Ovary (tissue), 3 donors: Measurements from ENCODE around the gene COL9A3.

Experiments used
- EP300 ChIP-seq: sonication (generic); formaldehyde crosslinking; IDR thresholded peaks from one replicate; pipeline ENCODE4 v1.6.1; 2017; ENCODE audit warnings: antibody characterized with exemption
- POLR2A ChIP-seq: fragments of 450-650 bp; IDR thresholded peaks from one replicate; pipeline ENCODE4 v1.6.1; 2017; ENCODE audit warnings: antibody characterized with exemption, mild to moderate bottlenecking, moderate library complexity
- TF ChIP-seq, protein P1 (sequence below), 3 donors: fragments of 450-650 bp in 2 of 3; fragments of 200-600 bp in 1 of 3; IDR thresholded peaks; one replicate each; pipeline versions ENCODE4 v1.5.1 to v1.8.0; 2016 to 2022; ENCODE audit warnings: antibody characterized with exemption in 3 of 3, mild to moderate bottlenecking in 1 of 3
- donor health status: DM: no; HTN: no; CAD: no.

- TF ChIP-seq, protein P1, sequence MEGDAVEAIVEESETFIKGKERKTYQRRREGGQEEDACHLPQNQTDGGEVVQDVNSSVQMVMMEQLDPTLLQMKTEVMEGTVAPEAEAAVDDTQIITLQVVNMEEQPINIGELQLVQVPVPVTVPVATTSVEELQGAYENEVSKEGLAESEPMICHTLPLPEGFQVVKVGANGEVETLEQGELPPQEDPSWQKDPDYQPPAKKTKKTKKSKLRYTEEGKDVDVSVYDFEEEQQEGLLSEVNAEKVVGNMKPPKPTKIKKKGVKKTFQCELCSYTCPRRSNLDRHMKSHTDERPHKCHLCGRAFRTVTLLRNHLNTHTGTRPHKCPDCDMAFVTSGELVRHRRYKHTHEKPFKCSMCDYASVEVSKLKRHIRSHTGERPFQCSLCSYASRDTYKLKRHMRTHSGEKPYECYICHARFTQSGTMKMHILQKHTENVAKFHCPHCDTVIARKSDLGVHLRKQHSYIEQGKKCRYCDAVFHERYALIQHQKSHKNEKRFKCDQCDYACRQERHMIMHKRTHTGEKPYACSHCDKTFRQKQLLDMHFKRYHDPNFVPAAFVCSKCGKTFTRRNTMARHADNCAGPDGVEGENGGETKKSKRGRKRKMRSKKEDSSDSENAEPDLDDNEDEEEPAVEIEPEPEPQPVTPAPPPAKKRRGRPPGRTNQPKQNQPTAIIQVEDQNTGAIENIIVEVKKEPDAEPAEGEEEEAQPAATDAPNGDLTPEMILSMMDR (IDR thresholded peaks at IDR 0.05), result no peak
- TF ChIP-seq EP300, result no peak
- TF ChIP-seq POLR2A, result no peak
These were observed 2.2 kb upstream of the COL9A3 start for GRCh38 chr20:62814709-62815065.
